Measurements from ENCODE around the gene IFI6. TPM values are rescaled to one million over a fixed set of nuclear protein-coding genes. Genes with fewer than 3 reads are reported as not detected.
"Not testable (repeated sequence)": the region's sequence is repeated elsewhere in the genome, so short reads cannot be mapped to it uniquely, and the experiment has no call there.

Gene IFI6
- total RNA-seq, 2 donors from 2014 or later, result 19.3 to 56.1 TPM

GRCh38 chr1:27638805-27639204, 33.2 kb downstream of the IFI6 start:
- Mint-ChIP-seq H3K27me3 (ENCODE audit: low read depth) (no peaks in the 10 kb centered on the region), H3K27ac (no peak overlapping the region), H3K9me3 (no peaks in the 10 kb centered on the region), H3K36me3 (ENCODE audit: insufficient read depth in 2 of 2) (no peaks in the 10 kb centered on the region), H3K4me1 (ENCODE audit: low read depth) (peaks cover 39% of the 10 kb centered on the region), H3K4me3 (no peak overlapping the region)
- no peak for ATAC-seq (replicated peaks in 1 of 2)
- no peak for DNase-seq

- no peak for DNase-seq
- peaks cover 40% of the 10 kb centered on the region for H3K4me1 Mint-ChIP-seq (ENCODE audit: low read depth)
- H3K27ac Mint-ChIP-seq, result peak overlapping the region; percentile 9
- ATAC-seq (replicated peaks in 1 of 2), result no peak
- H3K27me3 Mint-ChIP-seq (ENCODE audit: low read depth), result no peaks in the 10 kb centered on the region
- H3K36me3 Mint-ChIP-seq (ENCODE audit: insufficient read depth in 2 of 2), result no peaks in the 10 kb centered on the region
- H3K9me3 Mint-ChIP-seq, result no peaks in the 10 kb centered on the region
- no peak overlapping the region for H3K4me3 Mint-ChIP-seq
Measured at GRCh38 chr1:27638047-27638734, 33.8 kb downstream of the IFI6 start.

- peaks cover 66% of the 10 kb centered on the region for H3K4me1 Mint-ChIP-seq (ENCODE audit: low read depth)
- H3K27ac Mint-ChIP-seq, result no peak overlapping the region
- H3K4me3 Mint-ChIP-seq, result peak overlapping the region; percentile 45 to 60
- H3K9me3 Mint-ChIP-seq, result no peaks in the 10 kb centered on the region
- DNase-seq, result no peak
- no peaks in the 10 kb centered on the region for H3K36me3 Mint-ChIP-seq (ENCODE audit: insufficient read depth in 2 of 2)
- H3K27me3 Mint-ChIP-seq (ENCODE audit: low read depth), result no peaks in the 10 kb centered on the region
- no peak for ATAC-seq (replicated peaks in 1 of 2)
Measured at GRCh38 chr1:27635396-27636142, 36.4 kb downstream of the IFI6 start.

- DNase-seq (no peak), ATAC-seq (replicated peaks in 1 of 2) (no peak)
- Mint-ChIP-seq H3K27ac (peak within 1 kb of the TSS; percentile 59), H3K36me3 (ENCODE audit: insufficient read depth in 2 of 2) (no peaks in the 10 kb centered on the region), H3K4me3 (peak within 1 kb of the TSS; percentile 51 to 80), H3K4me1 (ENCODE audit: low read depth) (peaks cover 69% of the 10 kb centered on the region), H3K27me3 (ENCODE audit: low read depth) (no peaks in the 10 kb centered on the region), H3K9me3 (no peaks in the 10 kb centered on the region)
Measured at GRCh38 chr1:27634985-27635367, 37.0 kb downstream of the IFI6 start, which contains the start of gene FGR. TSS of gene FGR (minus strand) at chr1:27635185. CDS start at chr1:27623916, 11,269 bp downstream.

- ATAC-seq (replicated peaks in 1 of 2), result peak in 1 of 2 donors; percentile 27
- Mint-ChIP-seq H3K4me1 (ENCODE audit: low read depth) (peaks cover 73% of the 10 kb centered on the region), H3K9me3 (no peaks in the 10 kb centered on the region), H3K27me3 (ENCODE audit: low read depth) (no peaks in the 10 kb centered on the region), H3K4me3 (peak overlapping the region; percentile 51 to 75), H3K36me3 (ENCODE audit: insufficient read depth in 2 of 2) (no peaks in the 10 kb centered on the region), H3K27ac (peak overlapping the region; percentile 59)
- peak; percentile 58 to 61 for DNase-seq
Measured at GRCh38 chr1:27634177-27634984, 37.6 kb downstream of the IFI6 start.

- H3K27ac Mint-ChIP-seq, result no peak overlapping the region
- no peaks in the 10 kb centered on the region for H3K9me3 Mint-ChIP-seq
- peaks cover 80% of the 10 kb centered on the region for H3K4me1 Mint-ChIP-seq (ENCODE audit: low read depth)
- H3K4me3 Mint-ChIP-seq, result peak overlapping the region; percentile 56 to 76
- ATAC-seq (replicated peaks in 1 of 2) (no peak), DNase-seq (no peak)
- H3K27me3 Mint-ChIP-seq (ENCODE audit: low read depth), result no peaks in the 10 kb centered on the region
- H3K36me3 Mint-ChIP-seq (ENCODE audit: insufficient read depth in 2 of 2), result no peaks in the 10 kb centered on the region
Measured at GRCh38 chr1:27633640-27634176, 38.3 kb downstream of the IFI6 start.

- Mint-ChIP-seq H3K4me3 (peak overlapping the region; percentile 56 to 76), H3K27ac (no peak overlapping the region), H3K9me3 (no peaks in the 10 kb centered on the region), H3K27me3 (ENCODE audit: low read depth) (no peaks in the 10 kb centered on the region), H3K36me3 (ENCODE audit: insufficient read depth in 2 of 2) (no peaks in the 10 kb centered on the region), H3K4me1 (ENCODE audit: low read depth) (peaks cover 81% of the 10 kb centered on the region)
- no peak for DNase-seq
- ATAC-seq (replicated peaks in 1 of 2), result no peak
Measured at GRCh38 chr1:27633298-27633610, 38.7 kb downstream of the IFI6 start.

GRCh38 chr1:27632387-27633297, 39.4 kb downstream of the IFI6 start:
- Mint-ChIP-seq H3K4me3 (peak overlapping the region; percentile 56 to 76), H3K36me3 (ENCODE audit: insufficient read depth in 2 of 2) (no peaks in the 10 kb centered on the region), H3K9me3 (no peaks in the 10 kb centered on the region), H3K27me3 (ENCODE audit: low read depth) (no peaks in the 10 kb centered on the region), H3K27ac (peak overlapping the region; percentile 58), H3K4me1 (ENCODE audit: low read depth) (peaks cover 76% of the 10 kb centered on the region)
- peak; percentile 66 to 68 for ATAC-seq (replicated peaks in 1 of 2)
- DNase-seq, result peak; percentile 68 to 72

GRCh38 chr1:27630859-27631491, 41.0 kb downstream of the IFI6 start:
- Mint-ChIP-seq H3K27me3 (ENCODE audit: low read depth) (no peaks in the 10 kb centered on the region), H3K4me3 (no peak overlapping the region), H3K36me3 (ENCODE audit: insufficient read depth in 2 of 2) (no peaks in the 10 kb centered on the region), H3K4me1 (ENCODE audit: low read depth) (peaks cover 66% of the 10 kb centered on the region), H3K27ac (no peak overlapping the region), H3K9me3 (no peaks in the 10 kb centered on the region)
- ATAC-seq (replicated peaks in 1 of 2) (no peak), DNase-seq (no peak)

- Mint-ChIP-seq H3K36me3 (ENCODE audit: insufficient read depth in 2 of 2) (no peaks in the 10 kb centered on the region), H3K9me3 (no peaks in the 10 kb centered on the region), H3K27me3 (ENCODE audit: low read depth) (no peaks in the 10 kb centered on the region), H3K27ac (peak overlapping the region; percentile 40), H3K4me1 (ENCODE audit: low read depth) (peaks cover 54% of the 10 kb centered on the region), H3K4me3 (no peak overlapping the region)
- DNase-seq (no peak), ATAC-seq (replicated peaks in 1 of 2) (no peak)
Measured at GRCh38 chr1:27628712-27629111, 43.3 kb downstream of the IFI6 start.

- ATAC-seq (replicated peaks in 1 of 2); H3K27ac Mint-ChIP-seq; DNase-seq; H3K4me3 Mint-ChIP-seq; H3K36me3 Mint-ChIP-seq (ENCODE audit: insufficient read depth in 2 of 2); H3K9me3 Mint-ChIP-seq; H3K27me3 Mint-ChIP-seq (ENCODE audit: low read depth): not testable (repeated sequence)
- H3K4me1 Mint-ChIP-seq (ENCODE audit: low read depth), result peaks cover 51% of the 10 kb centered on the region
Measured at GRCh38 chr1:27627733-27628132, 44.3 kb downstream of the IFI6 start.

- Mint-ChIP-seq H3K9me3 (no peaks in the 10 kb centered on the region), H3K4me3 (no peak overlapping the region), H3K36me3 (ENCODE audit: insufficient read depth in 2 of 2) (no peaks in the 10 kb centered on the region), H3K27ac (no peak overlapping the region), H3K4me1 (ENCODE audit: low read depth) (peaks cover 44% of the 10 kb centered on the region), H3K27me3 (ENCODE audit: low read depth) (no peaks in the 10 kb centered on the region)
- DNase-seq (no peak), ATAC-seq (replicated peaks in 1 of 2) (no peak)
Measured at GRCh38 chr1:27627061-27627460, 44.9 kb downstream of the IFI6 start.

Data from activated T-cell treated with anti-CD3 and anti-CD28 coated beads, Interleukin-2, amount 50 U/mL, for 72 hours (primary cell).